H1 (cell line): Measurements from ENCODE around the gene RNF13. TPM values are rescaled to one million over a fixed set of nuclear protein-coding genes. Genes with fewer than 3 reads are reported as not detected.

Experiments
- MAFK ChIP-seq: IDR thresholded peaks from 2 replicates; pipeline ENCODE4 v1.6.1; 2012; ENCODE audit warnings: low read depth, mild to moderate bottlenecking, improper control_type of control experiment, low read length
- RXRA ChIP-seq: IDR thresholded peaks from 2 replicates; pipeline ENCODE4 v1.6.1; 2011; ENCODE audit warnings: low read depth, mild to moderate bottlenecking, low read length, moderate library complexity; ENCODE audit not compliant: insufficient read depth
- SAP30 ChIP-seq: fragments of 300-600 bp; sonication (generic); IDR thresholded peaks from 2 replicates; pipeline ENCODE4 v1.7.1; 2012; ENCODE audit warnings: low read length, moderate library complexity, mild to moderate bottlenecking, inconsistent platforms; ENCODE audit not compliant: insufficient read depth, insufficient replicate concordance
- polyA plus RNA-seq, 7 experiments: library from polyadenylated mRNA; depleted of rRNA in 3 of 7; stranded (reverse) in 5 of 7; unstranded in 2 of 7; fragments of >200 nt in 5 of 7; fragments of 200-250 nt in 2 of 7; gene quantifications; 1 replicate in 5 of 7; 2 replicates in 1 of 7; 4 replicates in 1 of 7; pipeline versions ENCODE4 v1.2.1 to v1.2.3, GENCODE V29; 2011 to 2013; ENCODE audit warnings: missing spikeins in 2 of 7, mixed read lengths in 2 of 7
- total RNA-seq: library from RNA; stranded (reverse); fragmentation: NEBNext Ultra II Directional; extraction: Animal tissue kit (Norgen Biotek cat#: 25700); gene quantifications from 2 replicates; pipeline ENCODE4 v1.2.1, GENCODE V29; 2021

Gene RNF13
- total and polyA plus RNA-seq, 2 of the 8 experiments (the other 6 are each of a cell fraction or from before 2014, with no cell fraction given), result 19.4 to 35.4 TPM

- no peak for TF ChIP-seq SAP30
- TF ChIP-seq RXRA, result no peak
- no peak for TF ChIP-seq MAFK
- TF ChIP-seq, all 59 proteins: peak for 0
These were observed 82.8 kb downstream of the RNF13 start (continued) for GRCh38 chr3:149895769-149896168.
